MM.1S (cell line): ENCODE measurements around the gene TMEM272.

ENCODE experiments used
- DNase-seq: peaks from one replicate; pipeline ENCODE4 v3.0.0-alpha.2; 2015
- H2AFZ ChIP-seq: fragments of 300-600 bp; sonication (generic); 2 replicates; pipeline ENCODE4 v1.6.0; 2016; ENCODE audit warnings: antibody characterized with exemption, low read length
- H3F3A ChIP-seq: fragments of 300-600 bp; sonication (generic); 2 replicates; pipeline ENCODE4 v1.6.1; 2016; ENCODE audit warnings: mild to moderate bottlenecking, antibody characterized with exemption, low read length, moderate library complexity, mixed read lengths; ENCODE audit not compliant: insufficient read depth
- H3K27ac ChIP-seq: fragments of 300-600 bp; sonication (generic); 2 replicates; pipeline ENCODE4 v1.5.1; 2016; ENCODE audit warnings: mild to moderate bottlenecking, low read length
- H3K27me3 ChIP-seq: fragments of 300-600 bp; sonication (generic); replicated peaks from 2 replicates; pipeline ENCODE4 v1.6.0; 2016; ENCODE audit warnings: low read length; ENCODE audit not compliant: insufficient read depth
- H3K36me3 ChIP-seq: fragments of 300-600 bp; sonication (generic); replicated peaks from 2 replicates; pipeline ENCODE4 v1.6.1; 2016; ENCODE audit warnings: mild to moderate bottlenecking, low read length, mixed read lengths; ENCODE audit not compliant: insufficient read depth
- H3K4me1 ChIP-seq: fragments of 300-600 bp; sonication (generic); 2 replicates; pipeline ENCODE4 v1.6.1; 2016; ENCODE audit warnings: low read length, mixed read lengths
- H3K4me2 ChIP-seq: fragments of 300-600 bp; sonication (generic); 2 replicates; pipeline ENCODE4 v1.6.0; 2016; ENCODE audit warnings: low read depth, low read length
- H3K4me3 ChIP-seq: fragments of 300-600 bp; sonication (generic); 2 replicates; pipeline ENCODE4 v1.5.1; 2016; ENCODE audit warnings: low read length, mixed read lengths
- H3K79me2 ChIP-seq: fragments of 300-600 bp; sonication (generic); 2 replicates; pipeline ENCODE4 v1.6.1; 2016; ENCODE audit warnings: mixed run types, low read length, mixed read lengths
- H3K9ac ChIP-seq: fragments of 300-600 bp; sonication (generic); 2 replicates; pipeline ENCODE4 v1.6.1; 2016; ENCODE audit warnings: low read length, mixed read lengths
- H3K9me2 ChIP-seq: fragments of 300-600 bp; sonication (generic); replicated peaks from 2 replicates; pipeline ENCODE4 v1.6.1; 2016; ENCODE audit warnings: mild to moderate bottlenecking, low read length, mixed read lengths; ENCODE audit not compliant: insufficient read depth
- H3K9me3 ChIP-seq: fragments of 300-600 bp; sonication (generic); replicated peaks from 2 replicates; pipeline ENCODE4 v1.6.1; 2016; ENCODE audit warnings: mild to moderate bottlenecking, low read length, mixed read lengths; ENCODE audit not compliant: insufficient read depth
- H4K20me1 ChIP-seq: fragments of 300-600 bp; sonication (generic); 2 replicates; pipeline ENCODE4 v1.6.1; 2016; ENCODE audit warnings: mild to moderate bottlenecking, low read length, moderate library complexity, mixed read lengths; ENCODE audit not compliant: insufficient read depth
- EZH2 ChIP-seq: fragments of 300-600 bp; sonication (generic); optimal IDR thresholded peaks from 2 replicates; pipeline ENCODE3; 2017; ENCODE audit warnings: low read depth, mild to moderate bottlenecking, antibody characterized with exemption, low read length, mixed read lengths
- EZH2phosphoT487 ChIP-seq: fragments of 300-600 bp; sonication (generic); IDR thresholded peaks from 2 replicates; pipeline ENCODE4 v1.6.1; 2018; ENCODE audit warnings: antibody characterized with exemption, low read length
- TF ChIP-seq, protein P1 (sequence below): fragments of 300-600 bp; sonication (generic); IDR thresholded peaks from 2 replicates; pipeline ENCODE4 v1.5.1; 2016; ENCODE audit warnings: antibody characterized with exemption, low read length, mixed read lengths

Gene TMEM272

DNA sequence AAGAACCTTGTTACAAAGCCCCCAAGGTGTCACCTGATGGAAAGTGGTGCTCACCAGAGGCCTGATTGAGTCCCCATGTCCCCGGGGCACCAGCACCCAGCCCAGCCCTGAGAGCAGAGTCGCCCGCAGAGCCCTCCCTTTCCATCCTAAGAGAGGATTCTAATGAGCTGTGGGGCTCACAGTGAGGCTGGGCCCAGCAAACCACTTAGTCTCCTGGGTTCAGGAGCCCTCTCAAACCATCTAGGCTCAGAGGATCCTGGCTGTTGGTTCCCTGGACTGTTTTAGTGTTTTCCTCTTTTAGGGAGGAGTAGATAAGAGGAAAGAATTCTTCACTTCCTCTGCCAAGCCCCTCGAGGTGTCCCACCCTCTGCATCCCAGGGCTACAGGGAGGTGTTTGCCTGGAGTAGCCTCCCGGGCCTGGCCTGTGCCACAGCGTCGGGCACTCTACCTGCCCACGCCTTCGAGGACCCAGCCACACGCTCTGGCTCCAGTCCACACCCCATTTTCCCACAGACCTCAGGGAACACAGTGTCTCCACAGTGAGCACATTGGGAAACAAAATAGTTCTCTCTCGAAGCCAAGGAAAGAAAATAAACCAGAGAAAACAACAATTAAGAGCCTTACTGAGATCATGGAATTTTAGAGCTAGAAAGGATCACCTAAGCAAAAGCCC, 75.4 kb downstream of the TMEM272 start:
- no peak overlapping the region for H3K4me3 ChIP-seq
- H4K20me1 ChIP-seq, result no peaks in the 10 kb centered on the region
- no peaks in the 10 kb centered on the region for H3K36me3 ChIP-seq
- no peaks in the 10 kb centered on the region for H3K27me3 ChIP-seq
- no peak for DNase-seq
- H3K9me3 ChIP-seq, result no peaks in the 10 kb centered on the region
- peaks cover 7% of the 10 kb centered on the region for H3F3A ChIP-seq
- H2AFZ ChIP-seq, result no peak overlapping the region
- no peaks in the 10 kb centered on the region for H3K79me2 ChIP-seq
- H3K9me2 ChIP-seq, result no peaks in the 10 kb centered on the region
- no peak overlapping the region for H3K27ac ChIP-seq
- H3K4me2 ChIP-seq, result no peak overlapping the region
- H3K9ac ChIP-seq, result no peak overlapping the region
- H3K4me1 ChIP-seq, result 0 out of 2 replicates have a peak, but pooled peaks cover 8% of the 10 kb centered on the region
- no peak for TF ChIP-seq EZH2phosphoT487
- no peak for TF ChIP-seq EZH2
- TF ChIP-seq, protein P1, sequence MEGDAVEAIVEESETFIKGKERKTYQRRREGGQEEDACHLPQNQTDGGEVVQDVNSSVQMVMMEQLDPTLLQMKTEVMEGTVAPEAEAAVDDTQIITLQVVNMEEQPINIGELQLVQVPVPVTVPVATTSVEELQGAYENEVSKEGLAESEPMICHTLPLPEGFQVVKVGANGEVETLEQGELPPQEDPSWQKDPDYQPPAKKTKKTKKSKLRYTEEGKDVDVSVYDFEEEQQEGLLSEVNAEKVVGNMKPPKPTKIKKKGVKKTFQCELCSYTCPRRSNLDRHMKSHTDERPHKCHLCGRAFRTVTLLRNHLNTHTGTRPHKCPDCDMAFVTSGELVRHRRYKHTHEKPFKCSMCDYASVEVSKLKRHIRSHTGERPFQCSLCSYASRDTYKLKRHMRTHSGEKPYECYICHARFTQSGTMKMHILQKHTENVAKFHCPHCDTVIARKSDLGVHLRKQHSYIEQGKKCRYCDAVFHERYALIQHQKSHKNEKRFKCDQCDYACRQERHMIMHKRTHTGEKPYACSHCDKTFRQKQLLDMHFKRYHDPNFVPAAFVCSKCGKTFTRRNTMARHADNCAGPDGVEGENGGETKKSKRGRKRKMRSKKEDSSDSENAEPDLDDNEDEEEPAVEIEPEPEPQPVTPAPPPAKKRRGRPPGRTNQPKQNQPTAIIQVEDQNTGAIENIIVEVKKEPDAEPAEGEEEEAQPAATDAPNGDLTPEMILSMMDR, result no peak

DNA sequence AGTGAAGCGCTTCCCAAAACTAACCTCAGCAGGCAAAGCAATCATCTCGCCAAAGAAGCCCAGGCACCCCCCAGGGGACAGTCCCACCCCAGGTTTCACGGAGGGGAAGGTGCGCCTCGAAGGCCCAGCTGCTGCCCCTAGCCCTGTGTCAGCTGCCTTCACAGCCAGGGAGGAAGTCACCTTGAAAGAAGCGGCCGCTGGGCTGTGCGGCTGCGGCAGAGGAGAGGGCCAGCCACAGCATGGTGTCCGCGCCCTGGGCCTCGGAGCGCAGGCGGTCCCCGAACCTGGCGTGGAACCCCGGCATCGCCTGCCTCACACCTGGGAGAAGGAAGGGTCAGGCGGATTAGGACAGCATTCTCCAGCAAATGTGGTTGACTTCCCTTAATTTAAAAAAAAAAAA, 76.0 kb downstream of the TMEM272 start:
- Histone ChIP-seq H3K9ac (no peak overlapping the region), H3K36me3 (no peaks in the 10 kb centered on the region), H3K9me3 (no peaks in the 10 kb centered on the region), H3K4me2 (no peak overlapping the region), H2AFZ (no peak overlapping the region), H3K9me2 (no peaks in the 10 kb centered on the region), H3K4me3 (no peak overlapping the region), H3K27me3 (no peaks in the 10 kb centered on the region), H3K27ac (no peak overlapping the region), H3F3A (peaks cover 9% of the 10 kb centered on the region), H4K20me1 (no peaks in the 10 kb centered on the region), H3K4me1 (peaks cover 11% of the 10 kb centered on the region; the same call in 1 of the 2 replicates), H3K79me2 (no peaks in the 10 kb centered on the region)
- TF ChIP-seq, protein P1, result no peak
- no peak for TF ChIP-seq EZH2phosphoT487
- TF ChIP-seq EZH2, result no peak
- DNase-seq, result no peak

DNA sequence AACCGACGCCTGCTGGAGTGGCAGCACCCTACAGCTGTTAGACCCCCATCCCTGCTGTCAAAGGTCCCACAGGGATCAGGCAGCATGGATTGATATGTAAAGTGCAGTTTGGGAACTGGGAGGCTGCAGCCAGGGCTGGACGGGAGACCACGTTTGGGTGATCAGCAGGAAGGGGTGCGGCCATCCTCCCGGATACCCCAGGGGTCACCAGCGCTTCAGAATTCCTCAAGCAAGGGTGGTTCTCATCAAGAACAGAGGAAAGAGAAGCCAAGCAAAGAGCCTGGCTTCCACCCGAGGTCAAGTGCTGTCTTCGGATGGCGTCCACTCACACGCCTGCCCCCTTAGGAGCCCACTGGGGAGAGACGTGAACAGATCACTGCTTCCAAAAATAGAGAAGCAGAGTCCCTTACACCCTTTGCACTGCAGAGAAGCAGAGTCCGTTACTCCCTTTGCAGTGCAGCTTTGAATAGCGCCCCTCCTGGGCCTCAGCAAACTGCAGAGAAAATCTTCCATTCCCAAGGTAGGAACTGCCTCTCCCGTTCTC, 76.5 kb downstream of the TMEM272 start:
- H3K27me3 ChIP-seq, result no peaks in the 10 kb centered on the region
- no peaks in the 10 kb centered on the region for H3K79me2 ChIP-seq
- no peak overlapping the region for H3K9ac ChIP-seq
- no peaks in the 10 kb centered on the region for H3K9me2 ChIP-seq
- peaks cover 9% of the 10 kb centered on the region for H3F3A ChIP-seq
- no peak overlapping the region for H3K27ac ChIP-seq
- no peaks in the 10 kb centered on the region for H4K20me1 ChIP-seq
- H3K4me2 ChIP-seq, result no peak overlapping the region
- peaks cover 15% of the 10 kb centered on the region; the same call in 1 of the 2 replicates for H3K4me1 ChIP-seq
- TF ChIP-seq, protein P1, result no peak
- TF ChIP-seq EZH2 (no peak), EZH2phosphoT487 (no peak)
- no peak overlapping the region for H2AFZ ChIP-seq
- no peak overlapping the region for H3K4me3 ChIP-seq
- H3K36me3 ChIP-seq, result no peaks in the 10 kb centered on the region
- no peaks in the 10 kb centered on the region for H3K9me3 ChIP-seq
- no peak for DNase-seq
